Type B pancreatic cell (in vitro differentiated cells): Measurements from ENCODE around the gene CHMP2A. TPM values are rescaled to one million over a fixed set of nuclear protein-coding genes. Genes with fewer than 3 reads are reported as not detected.

Experiments used
- DNase-seq: peaks from one replicate; pipeline ENCODE4 v3.0.0; 2021; ENCODE audit warnings: mixed read lengths; ENCODE audit not compliant: unreplicated experiment; ENCODE audit errors: extremely low spot score
- H3K27ac Mint-ChIP-seq: 2 replicates; pipeline ENCODE4 v1.8.0; 2021; ENCODE audit warnings: mild to moderate bottlenecking, mixed read lengths
- H3K27me3 Mint-ChIP-seq: 2 replicates; pipeline ENCODE4 v1.8.0; 2021; ENCODE audit warnings: mixed read lengths
- H3K36me3 Mint-ChIP-seq: 2 replicates; pipeline ENCODE4 v1.8.0; 2021; ENCODE audit warnings: mixed read lengths
- H3K4me1 Mint-ChIP-seq: one replicate; pipeline ENCODE4 v1.8.0; 2021; ENCODE audit warnings: mixed read lengths; ENCODE audit not compliant: unreplicated experiment
- H3K4me3 Mint-ChIP-seq: 2 replicates; pipeline ENCODE4 v1.8.0; 2021; ENCODE audit warnings: mild to moderate bottlenecking, mixed read lengths
- H3K9me3 Mint-ChIP-seq: 2 replicates; pipeline ENCODE4 v1.8.0; 2021; ENCODE audit warnings: mixed read lengths
- CTCF ChIP-seq: fragments of 200-600 bp; sonication (generic); conservative IDR thresholded peaks from 2 replicates; pipeline ENCODE4 v1.5.0; 2021; ENCODE audit warnings: antibody characterized with exemption, mild to moderate bottlenecking
- total RNA-seq: library from RNA; stranded (reverse); gene quantifications from 2 replicates; pipeline ENCODE4 v1.2.1, GENCODE V29; 2021; ENCODE audit warnings: low replicate concordance

The CHMP2A gene
- total RNA-seq, 1 donor from 2014 or later, result 86.5 TPM

GRCh38 chr19:58521651-58522050 lies 33.3 kb downstream of the CHMP2A start:
- no peak for DNase-seq
- Mint-ChIP-seq H3K9me3 (no peaks in the 10 kb centered on the region), H3K27ac (peak overlapping the region; percentile 83), H3K27me3 (no peaks in the 10 kb centered on the region), H3K4me3 (peak overlapping the region; percentile 76), H3K4me1 (peaks cover 13% of the 10 kb centered on the region), H3K36me3 (no peaks in the 10 kb centered on the region)
- TF ChIP-seq CTCF, result no peak

- peak overlapping the region; percentile 98 for H3K27ac Mint-ChIP-seq
- peak overlapping the region; percentile 95 for H3K4me3 Mint-ChIP-seq
- peaks cover 5% of the 10 kb centered on the region for H3K36me3 Mint-ChIP-seq
- H3K4me1 Mint-ChIP-seq, result peaks cover 21% of the 10 kb centered on the region
- H3K9me3 Mint-ChIP-seq, result no peaks in the 10 kb centered on the region
- H3K27me3 Mint-ChIP-seq, result no peaks in the 10 kb centered on the region
- DNase-seq, result no peak
- TF ChIP-seq CTCF, result no peak
These were observed 34.7 kb downstream of the CHMP2A start for GRCh38 chr19:58520257-58520599.

GRCh38 chr19:58519355-58520256 lies 35.3 kb downstream of the CHMP2A start, which contains the start of gene ZBTB45:
TSS of gene ZBTB45 (minus strand) at chr19:58519810. CDS start at chr19:58517673, 2,137 bp downstream.
- Mint-ChIP-seq H3K27ac (peak within 1 kb of the TSS; percentile 98), H3K4me1 (peaks cover 21% of the 10 kb centered on the region), H3K4me3 (peak within 1 kb of the TSS; percentile 95), H3K27me3 (no peaks in the 10 kb centered on the region), H3K9me3 (no peaks in the 10 kb centered on the region), H3K36me3 (peaks cover 5% of the 10 kb centered on the region)
- peak; percentile 93 for DNase-seq
- TF ChIP-seq CTCF, result peak; percentile 71

- peak; percentile 63 for TF ChIP-seq CTCF
- H3K27me3 Mint-ChIP-seq, result no peaks in the 10 kb centered on the region
- peaks cover 5% of the 10 kb centered on the region for H3K36me3 Mint-ChIP-seq
- peak overlapping the region; percentile 98 for H3K27ac Mint-ChIP-seq
- DNase-seq, result peak; percentile 78
- H3K4me3 Mint-ChIP-seq, result peak overlapping the region; percentile 95
- H3K4me1 Mint-ChIP-seq, result peaks cover 21% of the 10 kb centered on the region
- H3K9me3 Mint-ChIP-seq, result no peaks in the 10 kb centered on the region
These were observed 35.9 kb downstream of the CHMP2A start for GRCh38 chr19:58519087-58519354.

GRCh38 chr19:58518256-58519086 lies 36.4 kb downstream of the CHMP2A start:
- H3K27me3 Mint-ChIP-seq, result no peaks in the 10 kb centered on the region
- peaks cover 21% of the 10 kb centered on the region for H3K4me1 Mint-ChIP-seq
- H3K4me3 Mint-ChIP-seq, result peak overlapping the region; percentile 95
- H3K27ac Mint-ChIP-seq, result peak overlapping the region; percentile 98
- H3K9me3 Mint-ChIP-seq, result no peaks in the 10 kb centered on the region
- H3K36me3 Mint-ChIP-seq, result peaks cover 5% of the 10 kb centered on the region
- no peak for TF ChIP-seq CTCF
- no peak for DNase-seq
